Mesenchymal stem cell (in vitro differentiated cells and primary cell): ENCODE data around the gene OR1N2.

Experiments used
- DNase-seq: peaks from one replicate; pipeline ENCODE4 v3.0.0-alpha.2; 2013
- H2AFZ ChIP-seq: one replicate; pipeline ENCODE4 v1.6.1; 2013; ENCODE audit warnings: low read depth, mild to moderate bottlenecking, control low read depth, inconsistent platforms, low read length, moderate library complexity
- H2AK5ac ChIP-seq: 2 replicates; pipeline ENCODE4 v1.6.1; 2013; ENCODE audit warnings: low read length, moderate library complexity, mild to moderate bottlenecking, inconsistent platforms; ENCODE audit not compliant: severe bottlenecking
- H2BK120ac ChIP-seq: one replicate; pipeline ENCODE4 v1.6.1; 2013; ENCODE audit warnings: low read depth, mild to moderate bottlenecking, inconsistent platforms, low read length, moderate library complexity
- H2BK12ac ChIP-seq, 2 experiments: one replicate each; pipeline ENCODE4 v1.6.1; 2013; ENCODE audit warnings: inconsistent platforms in 2 of 2, low read length in 2 of 2, mild to moderate bottlenecking in 2 of 2, moderate library complexity in 2 of 2, control low read depth in 1 of 2
- H2BK15ac ChIP-seq: one replicate; pipeline ENCODE4 v1.6.1; 2013; ENCODE audit warnings: mild to moderate bottlenecking, low read depth, inconsistent platforms; ENCODE audit not compliant: poor library complexity, severe bottlenecking
- H2BK5ac ChIP-seq: 2 replicates; pipeline ENCODE4 v1.6.1; 2013; ENCODE audit warnings: low read depth, mild to moderate bottlenecking, low read length, control low read depth, inconsistent platforms; ENCODE audit not compliant: poor library complexity, severe bottlenecking
- H3K14ac ChIP-seq, 2 experiments: one replicate each; pipeline ENCODE4 v1.6.1; 2013; ENCODE audit warnings: inconsistent platforms in 2 of 2, low read length in 2 of 2, control low read depth in 1 of 2, mild to moderate bottlenecking in 1 of 2, moderate library complexity in 1 of 2
- H3K18ac ChIP-seq, 2 experiments: one replicate each; pipeline ENCODE4 v1.6.1; 2013; ENCODE audit warnings: inconsistent platforms in 2 of 2, low read length in 2 of 2, control low read depth in 1 of 2, low read depth in 1 of 2, mild to moderate bottlenecking in 1 of 2
- H3K23ac ChIP-seq, 2 experiments: one replicate each; pipeline ENCODE4 v1.6.1; 2013; ENCODE audit warnings: inconsistent platforms in 2 of 2, low read length in 2 of 2, mild to moderate bottlenecking in 2 of 2, moderate library complexity in 2 of 2, control low read depth in 1 of 2
- H3K27ac ChIP-seq: 2 replicates; pipeline ENCODE4 v1.5.1; 2013; ENCODE audit warnings: mild to moderate bottlenecking, moderate library complexity, low read length, control low read depth, inconsistent platforms; ENCODE audit not compliant: poor library complexity, severe bottlenecking
- H3K27me3 ChIP-seq, 2 experiments: 2 replicates each; pipeline versions ENCODE4 v1.6.1 to v1.7.0; 2013; ENCODE audit warnings: low read length in 2 of 2, mild to moderate bottlenecking in 2 of 2, moderate library complexity in 2 of 2, control low read depth in 1 of 2, inconsistent platforms in 1 of 2; ENCODE audit not compliant: control insufficient read depth in 1 of 2, insufficient read depth in 1 of 2
- H3K36me3 ChIP-seq, 2 experiments: 2 replicates each; pipeline versions ENCODE4 v1.6.1 to v1.7.0; 2013; ENCODE audit warnings: low read length in 2 of 2, control low read depth in 1 of 2, inconsistent platforms in 1 of 2, low read depth in 1 of 2, mild to moderate bottlenecking in 1 of 2; ENCODE audit not compliant: insufficient read depth in 2 of 2, control insufficient read depth in 1 of 2
- H3K4ac ChIP-seq, 2 experiments: one replicate each; pipeline ENCODE4 v1.6.1; 2013; ENCODE audit warnings: inconsistent platforms in 2 of 2, low read length in 2 of 2, mild to moderate bottlenecking in 2 of 2, moderate library complexity in 2 of 2, control low read depth in 1 of 2, low read depth in 1 of 2
- H3K4me1 ChIP-seq: 2 replicates; pipeline ENCODE4 v1.6.1; 2013; ENCODE audit warnings: low read depth, low read length, control low read depth; ENCODE audit not compliant: control insufficient read depth, insufficient read depth
- H3K4me2 ChIP-seq: 2 replicates; pipeline ENCODE4 v1.6.1; 2013; ENCODE audit warnings: low read length, mild to moderate bottlenecking, inconsistent platforms; ENCODE audit not compliant: poor library complexity, severe bottlenecking
- H3K4me3 ChIP-seq, 2 experiments: 2 replicates each; pipeline versions ENCODE4 v1.5.1 to v1.7.0; 2013; ENCODE audit warnings: low read length in 2 of 2, mild to moderate bottlenecking in 2 of 2, control low read depth in 1 of 2, low read depth in 1 of 2; ENCODE audit not compliant: insufficient read depth in 1 of 2
- H3K79me1 ChIP-seq: replicated peaks from 2 replicates; pipeline ENCODE4 v1.6.1; 2013; ENCODE audit warnings: mild to moderate bottlenecking, control low read depth, low read length, inconsistent platforms; ENCODE audit not compliant: poor library complexity, severe bottlenecking
- H3K9ac ChIP-seq: 2 replicates; pipeline ENCODE4 v1.7.0; 2013; ENCODE audit warnings: mild to moderate bottlenecking, low read length, moderate library complexity
- H3K9me3 ChIP-seq: 2 replicates; pipeline ENCODE4 v1.7.0; 2013; ENCODE audit warnings: mild to moderate bottlenecking, low read length; ENCODE audit not compliant: control insufficient read depth
- H4K8ac ChIP-seq: one replicate; pipeline ENCODE4 v1.6.1; 2013; ENCODE audit warnings: inconsistent platforms, mild to moderate bottlenecking, low read length, moderate library complexity
- H4K91ac ChIP-seq: one replicate; pipeline ENCODE4 v1.6.1; 2013; ENCODE audit warnings: mild to moderate bottlenecking, low read length, inconsistent platforms
- WGBS: methylation state at CpG from one replicate; pipeline ENCODE4 v1.1.7; 2013; ENCODE audit warnings: mixed read lengths; 5-methylcytosine and 5-hydroxymethylcytosine counted together

Gene OR1N2

DNA sequence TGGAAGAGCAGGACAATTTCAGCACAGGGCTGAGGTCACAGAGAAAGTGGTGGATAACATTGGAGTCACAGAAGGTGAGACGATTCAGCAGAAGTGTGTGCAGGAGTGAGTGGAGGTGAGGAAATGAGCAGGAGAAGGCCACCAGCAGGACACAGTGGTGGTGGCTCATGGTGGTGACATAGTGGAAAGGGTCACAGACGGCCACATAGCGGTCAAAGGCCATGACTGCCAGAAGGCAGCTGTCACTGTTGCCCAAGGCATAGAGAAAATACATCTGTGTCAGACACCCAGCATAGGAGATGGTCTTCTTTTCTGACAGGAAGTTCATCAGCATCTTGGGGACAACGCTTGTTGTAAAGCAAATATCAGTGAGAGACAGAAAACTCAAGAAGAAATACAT, 15.0 kb downstream of the OR1N2 start:
- Histone ChIP-seq H3K27me3 (no peaks in the 10 kb centered on the region), H4K8ac (no peak overlapping the region), H3K79me1 (no peaks in the 10 kb centered on the region), H3K4me3 (no peak overlapping the region), H2AFZ (no peak overlapping the region), H3K36me3 (no peaks in the 10 kb centered on the region), H2BK12ac (no peak overlapping the region), H4K91ac (no peak overlapping the region), H2BK15ac (no peak overlapping the region), H3K9ac (no peak overlapping the region), H3K23ac (no peak overlapping the region), H2BK5ac (no peak overlapping the region), H3K14ac (no peak overlapping the region), H3K9me3 (peaks cover 19% of the 10 kb centered on the region), H3K4me2 (no peak overlapping the region), H3K18ac (no peak overlapping the region), H2AK5ac (no peak overlapping the region), H3K4ac (no peak overlapping the region), H3K4me1 (no peaks in the 10 kb centered on the region), H3K27ac (no peak overlapping the region), H2BK120ac (no peak overlapping the region)
- WGBS = 77% methylated on average over 4 of the region's 4 CpGs
- no peak for DNase-seq

DNA sequence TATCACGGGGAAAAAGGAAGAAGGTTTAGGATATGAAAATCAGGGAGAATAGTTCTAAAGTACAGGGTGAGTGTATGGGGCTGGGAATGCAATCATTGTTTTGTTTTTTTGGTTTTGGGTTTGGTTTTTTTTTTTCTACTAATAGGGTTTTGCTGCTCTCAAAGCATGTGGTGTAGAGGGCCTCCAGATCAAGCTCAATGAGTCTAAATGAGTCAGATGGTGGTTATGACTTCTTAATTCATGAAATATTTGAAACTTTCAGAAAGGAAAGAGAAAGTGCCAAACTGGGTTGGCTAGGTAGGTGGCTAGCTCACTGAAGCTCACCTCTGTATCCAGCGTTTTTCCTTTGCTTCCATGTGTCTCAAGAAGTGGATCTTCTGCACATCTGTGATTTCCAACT, 19.5 kb downstream of the OR1N2 start:
- no peak overlapping the region for H4K8ac ChIP-seq
- WGBS = 25% methylated on average over 2 of the region's 2 CpGs

GRCh38 chr9:122579874-122580273, 27.0 kb downstream of the OR1N2 start:
- Histone ChIP-seq H3K4me2 (no peak overlapping the region), H3K18ac (no peak overlapping the region), H2BK15ac (no peak overlapping the region), H3K4me1 (no peaks in the 10 kb centered on the region), H2AFZ (no peak overlapping the region), H3K9ac (no peak overlapping the region), H3K14ac (no peak overlapping the region), H2BK5ac (no peak overlapping the region), H2BK120ac (no peak overlapping the region), H3K27ac (no peak overlapping the region), H3K23ac (no peak overlapping the region), H4K8ac (no peak overlapping the region), H3K27me3 (no peaks in the 10 kb centered on the region), H3K79me1 (no peaks in the 10 kb centered on the region), H2AK5ac (no peak overlapping the region), H4K91ac (no peak overlapping the region), H3K4ac (no peak overlapping the region), H3K4me3 (no peak overlapping the region), H3K36me3 (no peaks in the 10 kb centered on the region), H3K9me3 (peaks cover 9% of the 10 kb centered on the region), H2BK12ac (no peak overlapping the region)
- DNase-seq = no peak
- WGBS = 48% methylated on average over 3 of the region's 5 CpGs

More for the DNA sequence above, 19.5 kb downstream of the OR1N2 start:
- Histone ChIP-seq H3K4me1 (no peaks in the 10 kb centered on the region), H2BK12ac (no peak overlapping the region), H3K14ac (no peak overlapping the region), H2BK5ac (no peak overlapping the region), H2BK120ac (no peak overlapping the region), H3K9me3 (peaks cover 12% of the 10 kb centered on the region), H2BK15ac (no peak overlapping the region), H3K4me2 (no peak overlapping the region), H3K36me3 (no peaks in the 10 kb centered on the region), H3K4me3 (peak overlapping the region in 1 of 2 experiments; percentile 6), H4K91ac (no peak overlapping the region), H3K18ac (no peak overlapping the region), H3K4ac (no peak overlapping the region), H3K27me3 (no peaks in the 10 kb centered on the region), H3K79me1 (no peaks in the 10 kb centered on the region), H2AK5ac (no peak overlapping the region), H3K9ac (no peak overlapping the region), H2AFZ (no peak overlapping the region), H3K27ac (no peak overlapping the region), H3K23ac (no peak overlapping the region)
- no peak for DNase-seq

DNA sequence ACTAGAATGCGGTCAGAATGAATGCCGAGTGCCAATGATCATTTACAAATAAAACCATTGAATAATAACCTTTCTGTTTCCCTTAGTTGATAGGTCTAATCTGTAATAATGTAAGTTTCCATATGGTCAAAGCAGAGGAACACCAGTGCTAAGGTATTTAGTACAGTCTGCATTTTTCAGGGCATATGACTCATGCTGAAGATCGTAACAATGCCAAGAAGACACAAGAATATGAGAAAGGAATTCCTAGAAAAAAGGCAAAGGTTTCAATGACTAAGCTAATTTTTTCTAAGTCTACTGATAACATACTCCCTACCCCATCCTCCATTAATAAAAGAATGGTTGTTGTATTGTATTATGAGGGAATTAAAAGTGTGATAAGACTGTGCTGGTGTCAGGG, 27.4 kb downstream of the OR1N2 start:
- no peak overlapping the region for H3K27ac ChIP-seq
- H3K18ac ChIP-seq = no peak overlapping the region
- DNase-seq = no peak
- no peak overlapping the region for H3K14ac ChIP-seq
- H3K4me2 ChIP-seq = no peak overlapping the region
- no peak overlapping the region for H2BK12ac ChIP-seq
- no peak overlapping the region for H2BK15ac ChIP-seq
- no peak overlapping the region for H3K23ac ChIP-seq
- no peaks in the 10 kb centered on the region for H3K79me1 ChIP-seq
- 92% methylated on average over 2 of the region's 3 CpGs for WGBS
- peaks cover 9% of the 10 kb centered on the region for H3K9me3 ChIP-seq
- H4K8ac ChIP-seq = no peak overlapping the region
- H3K4me1 ChIP-seq = no peaks in the 10 kb centered on the region
- no peak overlapping the region for H4K91ac ChIP-seq
- H2BK5ac ChIP-seq = no peak overlapping the region
- no peaks in the 10 kb centered on the region for H3K36me3 ChIP-seq
- no peak overlapping the region for H3K4ac ChIP-seq
- no peak overlapping the region for H3K4me3 ChIP-seq
- H2BK120ac ChIP-seq = no peak overlapping the region
- H3K27me3 ChIP-seq = no peaks in the 10 kb centered on the region
- H2AK5ac ChIP-seq = no peak overlapping the region
- no peak overlapping the region for H2AFZ ChIP-seq
- H3K9ac ChIP-seq = no peak overlapping the region
